Activated naive CD4-positive, alpha-beta T cell treated with anti-CD3 and anti-CD28 coated beads, Interleukin-2, amount 50 U/mL, for 24 hours (primary cell): ENCODE results near the gene GPC6.
"Not testable (repeated sequence)": the region's sequence is repeated elsewhere in the genome, so short reads cannot be mapped to it uniquely, and the experiment has no call there.

Experiments
- H3K27ac Mint-ChIP-seq: one replicate; pipeline ENCODE4 v1.8.0; 2021; ENCODE audit warnings: mild to moderate bottlenecking, mixed read lengths
- H3K27me3 Mint-ChIP-seq: one replicate; pipeline ENCODE4 v1.8.0; 2021; ENCODE audit warnings: mixed read lengths
- H3K36me3 Mint-ChIP-seq: one replicate; pipeline ENCODE4 v1.8.0; 2021; ENCODE audit warnings: mixed read lengths
- H3K4me1 Mint-ChIP-seq: one replicate; pipeline ENCODE4 v1.8.0; 2021; ENCODE audit warnings: mixed read lengths
- H3K4me3 Mint-ChIP-seq: one replicate; pipeline ENCODE4 v1.8.0; 2021; ENCODE audit warnings: mild to moderate bottlenecking, mixed read lengths
- H3K9me3 Mint-ChIP-seq: one replicate; pipeline ENCODE4 v1.8.0; 2021; ENCODE audit warnings: mixed read lengths

GPC6 gene

DNA sequence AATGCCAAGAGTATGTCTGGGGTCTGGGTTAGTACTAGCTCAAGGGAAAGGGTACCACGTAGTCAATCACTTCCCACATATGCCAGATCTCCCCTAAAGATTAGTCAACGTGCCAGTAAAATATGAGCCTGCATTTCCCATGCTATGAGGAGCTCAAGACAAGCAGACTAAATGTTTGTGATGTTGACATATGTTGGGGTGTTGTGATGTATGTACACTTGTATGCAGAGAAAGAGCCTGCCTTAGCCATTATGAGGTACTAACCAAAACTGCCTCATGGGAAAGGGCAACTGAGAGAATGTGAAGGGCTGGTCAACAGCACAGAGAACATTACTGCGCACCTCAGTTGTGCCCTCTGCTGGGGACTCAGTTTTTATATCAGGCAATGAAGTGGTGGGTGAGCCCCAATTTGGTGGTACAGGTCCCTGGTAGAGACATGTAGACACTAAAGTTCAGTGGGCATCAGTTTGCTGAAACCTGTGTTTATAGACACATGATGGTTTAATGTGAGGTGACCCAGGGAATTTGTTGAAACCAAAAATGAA lies 965.9 kb downstream of the GPC6 start:
- no peak overlapping the region for H3K27ac Mint-ChIP-seq
- no peaks in the 10 kb centered on the region for H3K27me3 Mint-ChIP-seq
- H3K4me3 Mint-ChIP-seq: no peak overlapping the region
- no peaks in the 10 kb centered on the region for H3K36me3 Mint-ChIP-seq
- no peaks in the 10 kb centered on the region for H3K4me1 Mint-ChIP-seq
- H3K9me3 Mint-ChIP-seq: no peaks in the 10 kb centered on the region

DNA sequence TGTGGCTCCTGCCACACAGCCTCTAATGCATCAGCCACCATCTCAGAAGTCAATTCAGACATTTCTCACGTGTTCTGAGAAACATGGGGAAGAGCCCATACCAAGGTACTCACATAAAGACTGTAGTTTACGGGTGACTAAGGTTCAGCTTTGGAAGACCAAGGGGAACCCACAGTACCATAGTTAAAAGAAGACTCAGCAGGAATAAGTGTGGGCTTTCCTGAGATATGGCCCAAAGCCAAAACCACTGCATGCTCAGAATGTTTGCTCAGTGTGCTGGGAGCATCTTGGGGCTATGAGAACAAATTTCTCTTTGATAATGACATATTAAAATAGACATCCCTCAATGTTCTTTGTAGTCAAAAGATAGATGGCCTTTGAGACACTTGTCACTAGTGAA lies 969.1 kb downstream of the GPC6 start:
- Mint-ChIP-seq H3K27me3 (no peaks in the 10 kb centered on the region), H3K4me1 (no peaks in the 10 kb centered on the region), H3K36me3 (no peaks in the 10 kb centered on the region), H3K9me3 (no peaks in the 10 kb centered on the region), H3K27ac (no peak overlapping the region), H3K4me3 (no peak overlapping the region)

DNA sequence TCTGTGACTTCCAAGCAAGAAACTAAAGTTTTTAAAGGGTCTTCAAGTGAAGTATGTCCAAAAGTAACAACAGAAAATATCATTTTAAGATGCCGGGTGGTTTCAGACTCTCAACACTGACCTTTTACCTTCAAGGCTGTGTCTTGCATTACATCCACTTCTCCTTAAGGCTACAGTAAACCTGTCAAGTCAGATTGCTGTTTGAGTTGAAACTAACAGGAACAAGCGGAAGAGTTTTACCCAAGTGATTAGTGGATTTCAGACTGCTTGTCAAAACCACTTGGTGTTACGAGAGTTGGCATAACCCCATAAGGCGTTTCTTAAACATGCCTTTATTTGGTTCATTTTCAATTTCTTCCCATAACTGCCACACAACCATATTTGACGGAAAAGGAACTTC lies 969.8 kb downstream of the GPC6 start:
- H3K4me3 Mint-ChIP-seq: no peak overlapping the region
- H3K27ac Mint-ChIP-seq: no peak overlapping the region
- no peaks in the 10 kb centered on the region for H3K4me1 Mint-ChIP-seq
- no peaks in the 10 kb centered on the region for H3K27me3 Mint-ChIP-seq
- no peaks in the 10 kb centered on the region for H3K36me3 Mint-ChIP-seq
- H3K9me3 Mint-ChIP-seq: no peaks in the 10 kb centered on the region

DNA sequence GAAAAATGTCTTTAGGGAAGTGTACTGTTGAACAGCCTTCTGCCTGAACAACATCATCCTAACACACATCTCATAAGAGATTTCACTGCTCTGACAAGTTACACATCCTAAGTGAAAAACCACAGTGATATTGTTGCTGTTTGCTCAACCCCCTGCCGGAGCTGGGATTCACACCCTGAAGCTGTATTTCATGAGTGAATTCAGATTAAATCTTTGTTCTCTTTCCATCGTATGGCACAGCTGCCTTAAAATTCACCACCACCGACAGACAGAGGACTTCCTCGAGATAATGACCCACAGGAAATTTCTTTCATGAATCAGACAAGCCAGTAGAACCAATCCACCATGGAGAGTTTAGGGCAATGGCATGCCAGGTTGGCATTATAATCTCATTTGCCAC lies 972.1 kb downstream of the GPC6 start:
- no peaks in the 10 kb centered on the region for H3K9me3 Mint-ChIP-seq
- no peak overlapping the region for H3K27ac Mint-ChIP-seq
- H3K4me1 Mint-ChIP-seq: no peaks in the 10 kb centered on the region
- H3K36me3 Mint-ChIP-seq: no peaks in the 10 kb centered on the region
- no peaks in the 10 kb centered on the region for H3K27me3 Mint-ChIP-seq
- H3K4me3 Mint-ChIP-seq: no peak overlapping the region

DNA sequence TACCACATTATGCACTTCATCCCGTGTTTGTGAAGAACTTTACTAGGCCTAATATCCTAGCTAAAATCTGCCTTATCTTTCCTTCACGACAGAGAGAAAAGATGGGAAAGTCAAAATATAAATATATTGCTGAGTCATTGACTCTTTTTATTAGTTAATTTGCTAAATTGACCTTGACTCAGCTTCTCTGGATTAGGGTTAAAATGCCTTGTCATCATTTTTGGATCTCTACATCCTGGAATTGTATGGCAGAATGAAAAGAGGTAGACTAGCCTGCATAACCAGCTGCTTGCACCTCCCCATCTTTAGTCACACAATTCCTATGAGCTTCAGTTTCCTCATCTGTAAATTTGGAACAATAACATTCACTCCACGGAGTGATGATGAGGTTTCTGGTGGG lies 972.5 kb downstream of the GPC6 start:
- no peak overlapping the region for H3K4me3 Mint-ChIP-seq
- no peaks in the 10 kb centered on the region for H3K4me1 Mint-ChIP-seq
- no peak overlapping the region for H3K27ac Mint-ChIP-seq
- H3K9me3 Mint-ChIP-seq: no peaks in the 10 kb centered on the region
- no peaks in the 10 kb centered on the region for H3K27me3 Mint-ChIP-seq
- H3K36me3 Mint-ChIP-seq: no peaks in the 10 kb centered on the region

DNA sequence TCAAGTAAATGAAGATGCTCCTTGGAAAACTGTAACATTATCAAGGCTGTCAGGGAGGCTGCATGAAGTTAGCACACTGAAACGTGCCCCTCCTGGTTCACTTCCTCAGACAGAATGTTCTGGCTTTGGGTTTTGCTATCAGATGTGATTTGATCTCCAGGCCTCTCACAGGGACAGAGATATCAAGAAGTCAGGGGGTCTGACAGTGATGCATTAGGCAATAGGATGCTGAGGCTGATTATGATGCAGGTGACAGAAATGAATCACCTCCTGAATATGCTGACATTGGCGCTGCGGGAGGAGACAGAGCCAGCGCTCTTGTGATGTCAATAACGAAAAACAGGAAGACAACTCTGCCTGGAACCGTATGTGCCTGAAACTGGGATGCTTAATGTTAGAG lies 974.4 kb downstream of the GPC6 start:
- Mint-ChIP-seq H3K4me3 (no peak overlapping the region), H3K36me3 (no peaks in the 10 kb centered on the region), H3K27me3 (no peaks in the 10 kb centered on the region), H3K27ac (no peak overlapping the region), H3K9me3 (no peaks in the 10 kb centered on the region), H3K4me1 (no peaks in the 10 kb centered on the region)

DNA sequence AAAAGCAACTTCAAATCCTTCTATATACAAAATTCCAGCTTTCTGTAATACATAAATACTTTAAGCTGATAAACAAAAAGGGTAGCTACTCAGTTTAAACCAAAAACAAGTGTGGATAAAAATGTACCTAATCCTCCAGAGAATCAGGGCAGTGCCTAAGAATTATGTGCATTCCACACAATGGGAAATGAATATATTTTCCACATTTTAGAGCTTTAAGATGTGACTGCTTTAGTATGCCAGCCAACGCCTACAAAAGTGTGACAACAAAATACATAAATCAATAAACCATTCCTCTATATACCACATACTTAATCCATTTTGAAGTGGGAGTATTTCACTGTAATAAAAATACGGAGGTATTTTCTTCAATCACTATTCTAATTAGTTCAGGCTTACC lies 977.6 kb downstream of the GPC6 start:
- Mint-ChIP-seq H3K9me3 (no peaks in the 10 kb centered on the region), H3K36me3 (no peaks in the 10 kb centered on the region), H3K27ac (no peak overlapping the region), H3K4me3 (no peak overlapping the region), H3K4me1 (no peaks in the 10 kb centered on the region), H3K27me3 (no peaks in the 10 kb centered on the region)

DNA sequence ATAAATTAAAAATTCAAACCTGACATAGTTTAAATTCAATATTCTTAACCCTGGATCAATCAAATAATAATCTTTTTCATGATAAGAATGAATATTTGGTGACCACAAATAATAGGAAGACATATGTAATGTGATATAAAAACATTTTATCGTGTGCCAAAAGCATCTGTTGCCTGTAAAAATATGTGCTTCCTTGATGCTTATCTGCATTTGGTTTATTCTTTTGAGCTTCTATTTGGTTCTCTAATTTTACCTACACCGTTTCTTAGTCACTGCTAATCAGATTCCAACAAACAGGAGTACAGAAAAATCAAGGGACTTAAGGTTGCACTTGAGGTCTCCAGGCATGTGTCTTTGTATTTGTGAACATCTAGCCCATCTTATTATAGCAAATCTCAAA lies 978.3 kb downstream of the GPC6 start:
- Mint-ChIP-seq H3K36me3 (no peaks in the 10 kb centered on the region), H3K4me3 (no peak overlapping the region), H3K9me3 (no peaks in the 10 kb centered on the region), H3K27ac (no peak overlapping the region), H3K4me1 (no peaks in the 10 kb centered on the region), H3K27me3 (no peaks in the 10 kb centered on the region)

DNA sequence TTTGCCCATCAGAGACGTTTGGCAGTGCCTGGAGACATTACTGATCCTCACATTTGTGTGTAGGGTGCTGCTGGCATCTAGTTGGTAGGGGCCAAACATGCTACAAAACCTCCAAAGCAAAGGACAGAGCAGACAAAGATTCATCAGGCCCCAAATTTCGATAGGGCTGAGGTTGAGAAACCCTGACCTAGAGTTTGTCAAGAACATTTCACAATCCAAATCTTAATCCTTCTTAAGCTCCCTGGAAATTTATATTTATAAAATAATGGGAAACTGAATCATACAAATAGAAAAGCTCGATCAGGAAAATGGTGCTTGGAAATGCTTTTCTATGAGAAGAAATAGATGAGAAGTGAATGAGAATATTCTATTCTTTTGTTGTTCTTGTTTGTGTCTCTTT lies 979.3 kb downstream of the GPC6 start:
- Mint-ChIP-seq H3K27ac (no peak overlapping the region), H3K9me3 (no peaks in the 10 kb centered on the region), H3K4me1 (no peaks in the 10 kb centered on the region), H3K27me3 (no peaks in the 10 kb centered on the region), H3K36me3 (no peaks in the 10 kb centered on the region), H3K4me3 (no peak overlapping the region)

DNA sequence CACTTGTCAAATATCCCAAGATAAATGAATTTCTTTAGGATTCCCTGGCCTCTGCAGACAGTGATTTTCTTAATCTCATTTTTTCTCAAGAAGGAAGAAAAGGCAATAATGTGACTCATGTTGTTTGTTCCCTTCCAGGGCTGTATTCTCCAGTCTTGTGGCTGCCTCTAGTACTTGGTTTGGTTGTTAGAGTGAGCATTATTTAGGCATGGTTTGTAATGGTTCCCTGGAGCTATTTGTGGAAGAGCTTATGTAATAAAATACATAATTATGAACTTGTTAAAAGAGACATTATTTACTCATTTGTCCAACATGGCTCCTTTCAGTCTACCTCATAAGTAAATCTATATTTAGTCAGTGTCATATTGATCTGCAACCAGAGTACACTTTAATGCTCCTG lies 982.5 kb downstream of the GPC6 start:
- Mint-ChIP-seq H3K36me3 (no peaks in the 10 kb centered on the region), H3K9me3 (no peaks in the 10 kb centered on the region), H3K27ac (no peak overlapping the region), H3K4me1 (no peaks in the 10 kb centered on the region), H3K4me3 (no peak overlapping the region), H3K27me3 (no peaks in the 10 kb centered on the region)

DNA sequence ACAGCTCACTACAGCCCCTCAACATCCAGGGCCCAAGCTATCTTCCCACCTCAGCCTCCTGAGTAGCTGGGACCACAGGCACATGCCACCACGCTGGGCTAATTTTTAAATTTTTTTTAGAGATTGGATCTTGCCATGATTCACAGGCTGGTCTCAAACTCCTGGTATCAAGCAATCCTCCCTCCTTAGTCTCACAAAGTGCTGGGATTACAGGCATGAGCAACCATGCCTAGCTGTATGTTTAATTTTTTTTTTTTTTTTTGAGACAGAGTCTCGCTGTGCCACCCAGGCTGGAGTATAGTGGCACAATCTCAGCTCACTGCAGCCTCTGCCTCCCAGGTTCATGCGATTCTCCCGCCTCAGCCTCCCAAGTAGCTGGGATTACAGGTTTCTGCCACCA lies 983.3 kb downstream of the GPC6 start:
- H3K36me3 Mint-ChIP-seq, H3K4me1 Mint-ChIP-seq, H3K9me3 Mint-ChIP-seq, H3K4me3 Mint-ChIP-seq, H3K27me3 Mint-ChIP-seq, H3K27ac Mint-ChIP-seq: not testable (repeated sequence)

DNA sequence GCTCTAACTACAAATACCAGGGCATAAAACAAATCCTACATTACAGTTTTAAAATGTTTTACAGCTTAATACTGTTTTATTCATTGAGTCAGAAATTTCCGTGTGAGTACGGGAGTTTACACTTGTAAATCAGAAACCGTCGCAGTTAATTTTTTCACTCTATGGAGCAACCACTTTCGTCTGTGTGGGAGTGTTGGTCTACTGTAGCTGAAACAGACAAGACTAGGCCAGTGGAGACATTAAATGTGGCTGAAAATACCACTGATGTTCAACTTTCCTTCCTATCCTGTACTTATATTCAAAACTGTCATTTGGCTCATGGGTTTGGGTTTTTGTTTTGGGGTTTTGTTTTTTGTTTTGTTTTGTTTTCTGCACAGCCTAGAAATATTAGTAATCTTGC lies 984.2 kb downstream of the GPC6 start:
- no peaks in the 10 kb centered on the region for H3K4me1 Mint-ChIP-seq
- H3K27me3 Mint-ChIP-seq: no peaks in the 10 kb centered on the region
- no peak overlapping the region for H3K27ac Mint-ChIP-seq
- no peak overlapping the region for H3K4me3 Mint-ChIP-seq
- H3K9me3 Mint-ChIP-seq: no peaks in the 10 kb centered on the region
- H3K36me3 Mint-ChIP-seq: no peaks in the 10 kb centered on the region

DNA sequence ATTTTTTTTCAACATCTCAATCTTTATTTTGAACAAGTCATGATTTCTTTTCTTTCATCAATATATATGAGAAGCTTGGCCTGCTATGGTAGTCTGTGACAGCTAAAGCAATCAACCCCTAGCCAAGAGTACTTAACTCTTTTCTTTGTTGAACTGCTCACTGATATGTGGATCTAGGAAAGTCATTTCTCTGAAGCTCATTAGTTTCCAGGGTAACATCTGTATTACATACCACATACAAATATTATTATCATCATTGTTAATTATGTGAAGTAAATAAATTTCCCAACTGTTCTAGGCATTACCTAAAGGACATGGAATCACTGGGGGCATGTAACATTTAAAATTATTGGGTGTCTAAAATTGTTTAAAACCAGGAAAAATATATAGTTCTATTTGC lies 985.6 kb downstream of the GPC6 start:
- Mint-ChIP-seq H3K27ac (no peak overlapping the region), H3K27me3 (no peaks in the 10 kb centered on the region), H3K4me3 (no peak overlapping the region), H3K36me3 (no peaks in the 10 kb centered on the region), H3K4me1 (no peaks in the 10 kb centered on the region), H3K9me3 (no peaks in the 10 kb centered on the region)

DNA sequence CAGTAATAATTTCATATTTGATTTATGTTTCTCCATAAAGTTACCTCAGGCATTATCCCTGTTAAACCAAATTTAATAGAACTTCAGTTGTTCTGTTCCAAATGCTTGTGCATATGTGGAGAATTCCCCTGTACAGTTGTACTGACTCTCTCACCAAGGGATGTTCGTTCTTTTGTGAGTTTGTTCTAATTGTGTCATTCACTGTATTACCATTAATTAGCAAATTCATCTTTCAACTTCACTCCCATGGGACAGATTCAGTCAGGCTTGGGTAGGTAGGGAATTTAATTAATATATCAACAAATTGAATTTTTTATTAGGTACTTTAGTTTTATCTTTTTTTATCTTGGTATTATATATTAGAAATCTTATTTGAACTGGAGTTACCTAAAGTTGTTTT lies 987.5 kb downstream of the GPC6 start:
- Mint-ChIP-seq H3K36me3 (no peaks in the 10 kb centered on the region), H3K9me3 (no peaks in the 10 kb centered on the region), H3K4me3 (no peak overlapping the region), H3K27ac (no peak overlapping the region), H3K27me3 (no peaks in the 10 kb centered on the region), H3K4me1 (no peaks in the 10 kb centered on the region)

DNA sequence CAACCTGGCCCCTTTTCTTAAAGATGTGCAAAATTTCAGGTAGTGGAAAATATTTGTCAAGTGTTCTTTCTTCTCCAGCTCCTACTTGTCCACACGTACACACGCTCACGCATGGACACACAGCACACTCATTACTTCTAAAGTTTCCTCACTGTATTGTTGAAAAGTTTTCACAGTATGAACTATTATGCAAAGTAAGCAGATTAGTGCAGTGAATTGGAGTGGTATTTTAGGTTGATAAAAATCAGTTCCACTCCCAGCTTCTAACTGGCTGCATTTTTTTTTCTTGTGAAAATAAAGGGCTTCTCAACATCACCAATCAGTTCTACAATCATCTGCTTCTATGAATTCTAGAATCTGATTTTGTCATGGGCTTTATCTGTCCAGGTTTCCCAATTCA lies 988.4 kb downstream of the GPC6 start:
- H3K4me3 Mint-ChIP-seq: no peak overlapping the region

DNA sequence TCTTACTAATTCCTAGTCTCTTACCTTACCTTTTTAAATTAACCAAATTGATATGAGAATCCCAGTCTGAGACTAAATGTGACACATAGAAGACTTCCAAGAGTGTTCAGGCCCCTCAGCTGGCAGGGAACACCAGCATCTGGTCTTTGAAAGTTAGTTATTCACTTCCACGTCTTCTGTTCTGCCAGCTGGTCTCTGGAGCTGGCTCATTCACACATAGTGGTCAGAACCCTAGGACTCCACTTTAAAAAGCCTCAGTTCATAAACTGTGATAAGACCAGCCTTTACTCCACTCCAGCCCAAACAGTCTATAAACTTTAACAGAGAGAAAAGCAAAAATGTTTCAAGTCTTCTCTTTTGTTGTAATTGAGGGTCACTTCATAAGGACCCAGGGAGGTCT lies 989.9 kb downstream of the GPC6 start:
- H3K27me3 Mint-ChIP-seq: no peaks in the 10 kb centered on the region
- H3K36me3 Mint-ChIP-seq: no peaks in the 10 kb centered on the region
- H3K27ac Mint-ChIP-seq: no peak overlapping the region
- H3K4me3 Mint-ChIP-seq: no peak overlapping the region
- no peaks in the 10 kb centered on the region for H3K9me3 Mint-ChIP-seq
- no peaks in the 10 kb centered on the region for H3K4me1 Mint-ChIP-seq

More for the DNA sequence above, 988.4 kb downstream of the GPC6 start:
- no peaks in the 10 kb centered on the region for H3K9me3 Mint-ChIP-seq
- no peaks in the 10 kb centered on the region for H3K27me3 Mint-ChIP-seq
- H3K27ac Mint-ChIP-seq: no peak overlapping the region
- no peaks in the 10 kb centered on the region for H3K36me3 Mint-ChIP-seq
- no peaks in the 10 kb centered on the region for H3K4me1 Mint-ChIP-seq

DNA sequence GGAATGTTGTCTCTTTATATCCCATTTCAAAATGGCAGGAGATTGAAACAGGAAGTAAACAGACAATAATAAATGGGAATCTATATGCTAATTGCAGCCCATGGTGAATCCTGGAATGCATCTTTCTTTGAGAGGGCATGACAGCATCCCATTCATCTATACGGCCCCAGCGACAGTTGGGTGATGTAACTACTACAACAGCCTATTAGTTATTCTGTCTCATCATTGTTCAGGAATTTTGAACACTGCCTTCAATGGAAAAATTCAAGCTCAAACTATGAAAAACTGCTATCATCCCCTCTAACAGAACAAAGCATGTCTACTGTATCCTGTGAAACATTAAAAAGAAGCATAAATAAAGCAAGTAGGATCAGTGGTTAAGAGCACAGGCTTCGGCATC lies 990.8 kb downstream of the GPC6 start:
- Mint-ChIP-seq H3K4me3 (no peak overlapping the region), H3K27ac (no peak overlapping the region), H3K27me3 (peaks cover 1% of the 10 kb centered on the region), H3K36me3 (no peaks in the 10 kb centered on the region), H3K4me1 (no peaks in the 10 kb centered on the region), H3K9me3 (no peaks in the 10 kb centered on the region)
